ENCODE measurements around the gene WNT8A.
A peak's percentile ranks its signal among the peaks of the same experiment; 100 is the strongest.

The WNT8A gene

DNA sequence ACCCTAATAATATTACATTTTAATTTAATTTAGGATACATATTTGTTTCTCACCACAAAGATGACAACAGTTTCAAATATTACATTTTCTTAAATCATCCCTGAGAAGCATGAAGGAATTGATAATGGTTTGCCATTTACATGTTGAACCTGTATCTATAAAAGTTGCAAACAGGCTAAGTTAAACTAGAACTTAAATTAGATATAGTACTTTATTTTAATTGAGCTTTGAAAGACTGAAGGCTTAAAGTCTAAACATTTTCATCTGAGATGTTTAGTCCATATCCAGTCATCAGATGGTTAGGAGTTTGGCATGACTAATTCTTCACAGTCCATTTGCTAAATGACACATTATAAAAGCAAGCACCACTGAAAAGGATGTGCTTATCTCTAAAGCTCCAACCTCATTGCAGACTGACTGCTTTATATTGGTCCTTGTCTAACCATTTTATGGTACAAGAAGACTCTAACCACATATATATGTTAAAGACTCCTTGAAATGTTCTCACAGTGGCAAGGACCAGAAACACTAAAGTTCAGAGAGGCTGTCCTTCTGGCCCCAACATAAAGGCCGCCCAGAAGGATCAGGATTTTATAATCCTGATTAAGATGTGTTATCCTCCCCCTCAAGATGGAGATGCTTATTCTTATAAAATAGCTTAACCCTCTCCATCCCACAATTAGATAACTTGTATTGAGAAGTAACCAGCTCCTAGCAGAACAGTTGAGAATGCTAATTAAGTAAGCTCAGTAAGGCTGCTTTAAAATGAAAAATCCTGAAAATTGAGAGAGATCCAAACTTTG lies 25.8 kb downstream of the WNT8A start:
- ChIA-PET CTCF (interaction anchor here (0.5 to 2.6 kb wide), 13 partner anchors 8 to 331 kb away, joined by 3 to 16 read pairs (median 3); partner anchors contain the start of genes KDM3B and WNT8A), POLR2A (interaction anchor here (0.5 kb wide), 1 partner anchor 440 kb away, joined by 4 read pairs; no protein-coding TSS in a partner anchor)
- H3K9me3 ChIP-seq (ENCODE audit: control insufficient read depth, insufficient read depth, low read depth, low read length): no peaks in the 10 kb centered on the region
- H3K4me1 ChIP-seq (ENCODE audit: control insufficient read depth, insufficient read depth, low read length): peaks cover 22% of the 10 kb centered on the region
- peak overlapping the region; percentile 13; the same call in 1 of the 2 replicates for H3K27ac ChIP-seq (ENCODE audit: extremely low read depth, low read depth, low read length)
- H3K4me3 ChIP-seq (ENCODE audit: low read depth, low read length): no peak overlapping the region
- no peaks in the 10 kb centered on the region for H3K36me3 ChIP-seq (ENCODE audit: control insufficient read depth in 2 of 2, insufficient read depth in 1 of 2, low read length in 2 of 2)
- TF ChIP-seq ZNF600 (tag by site-specific recombination; IDR thresholded peaks at IDR 0.05) (peak; percentile 91), OVOL3 (tag by site-specific recombination; IDR thresholded peaks at IDR 0.05) (peak; percentile 45; the same call in 1 of the 2 replicates), SP2 (tag by site-specific recombination; IDR thresholded peaks at IDR 0.05) (0 out of 2 replicates have a peak, but pooled peaks have one; percentile 7), ZNF596 (tag by site-specific recombination; IDR thresholded peaks at IDR 0.05) (0 out of 2 replicates have a peak, but pooled peaks have one; percentile 7), SP7 (tag by site-specific recombination; IDR thresholded peaks at IDR 0.05) (peak; percentile 94), ZNF366 (tag by site-specific recombination; conservative IDR thresholded peaks at IDR 0.05) (peak; percentile 35; the same call in 1 of the 2 replicates), KLF10 (tag by site-specific recombination; IDR thresholded peaks at IDR 0.05) (peak; percentile 27; the same call in 1 of the 2 replicates), ZSCAN23 (tag by site-specific recombination; IDR thresholded peaks at IDR 0.05) (0 out of 2 replicates have a peak, but pooled peaks have one; percentile 68), ZNF629 (tag by site-specific recombination; IDR thresholded peaks at IDR 0.05) (peak; percentile 77), ZNF664 (tag by site-specific recombination; IDR thresholded peaks at IDR 0.05) (peak; percentile 99), ZNF670 (tag by site-specific recombination; IDR thresholded peaks at IDR 0.05; ENCODE audit: low read depth) (no peak), ZBTB7A (tag by site-specific recombination; IDR thresholded peaks at IDR 0.05; ENCODE audit: low read depth) (no peak), FEZF1 (tag by site-specific recombination; IDR thresholded peaks at IDR 0.05) (peak; percentile 84), TRIM28 (IDR thresholded peaks at IDR 0.05; ENCODE audit: borderline replicate concordance, low read length) (peak; percentile 96; the same call in 1 of the 2 replicates)
- TF ChIP-seq, protein P1, sequence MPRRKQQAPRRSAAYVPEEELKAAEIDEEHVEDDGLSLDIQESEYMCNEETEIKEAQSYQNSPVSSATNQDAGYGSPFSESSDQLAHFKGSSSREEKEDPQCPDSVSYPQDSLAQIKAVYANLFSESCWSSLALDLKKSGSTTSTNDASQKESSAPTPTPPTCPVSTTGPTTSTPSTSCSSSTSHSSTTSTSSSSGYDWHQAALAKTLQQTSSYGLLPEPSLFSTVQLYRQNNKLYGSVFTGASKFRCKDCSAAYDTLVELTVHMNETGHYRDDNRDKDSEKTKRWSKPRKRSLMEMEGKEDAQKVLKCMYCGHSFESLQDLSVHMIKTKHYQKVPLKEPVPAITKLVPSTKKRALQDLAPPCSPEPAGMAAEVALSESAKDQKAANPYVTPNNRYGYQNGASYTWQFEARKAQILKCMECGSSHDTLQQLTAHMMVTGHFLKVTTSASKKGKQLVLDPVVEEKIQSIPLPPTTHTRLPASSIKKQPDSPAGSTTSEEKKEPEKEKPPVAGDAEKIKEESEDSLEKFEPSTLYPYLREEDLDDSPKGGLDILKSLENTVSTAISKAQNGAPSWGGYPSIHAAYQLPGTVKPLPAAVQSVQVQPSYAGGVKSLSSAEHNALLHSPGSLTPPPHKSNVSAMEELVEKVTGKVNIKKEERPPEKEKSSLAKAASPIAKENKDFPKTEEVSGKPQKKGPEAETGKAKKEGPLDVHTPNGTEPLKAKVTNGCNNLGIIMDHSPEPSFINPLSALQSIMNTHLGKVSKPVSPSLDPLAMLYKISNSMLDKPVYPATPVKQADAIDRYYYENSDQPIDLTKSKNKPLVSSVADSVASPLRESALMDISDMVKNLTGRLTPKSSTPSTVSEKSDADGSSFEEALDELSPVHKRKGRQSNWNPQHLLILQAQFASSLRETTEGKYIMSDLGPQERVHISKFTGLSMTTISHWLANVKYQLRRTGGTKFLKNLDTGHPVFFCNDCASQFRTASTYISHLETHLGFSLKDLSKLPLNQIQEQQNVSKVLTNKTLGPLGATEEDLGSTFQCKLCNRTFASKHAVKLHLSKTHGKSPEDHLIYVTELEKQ (tag by site-specific recombination; IDR thresholded peaks at IDR 0.05; ENCODE audit: borderline replicate concordance): peak; percentile 86
- TF ChIP-seq, protein P2, sequence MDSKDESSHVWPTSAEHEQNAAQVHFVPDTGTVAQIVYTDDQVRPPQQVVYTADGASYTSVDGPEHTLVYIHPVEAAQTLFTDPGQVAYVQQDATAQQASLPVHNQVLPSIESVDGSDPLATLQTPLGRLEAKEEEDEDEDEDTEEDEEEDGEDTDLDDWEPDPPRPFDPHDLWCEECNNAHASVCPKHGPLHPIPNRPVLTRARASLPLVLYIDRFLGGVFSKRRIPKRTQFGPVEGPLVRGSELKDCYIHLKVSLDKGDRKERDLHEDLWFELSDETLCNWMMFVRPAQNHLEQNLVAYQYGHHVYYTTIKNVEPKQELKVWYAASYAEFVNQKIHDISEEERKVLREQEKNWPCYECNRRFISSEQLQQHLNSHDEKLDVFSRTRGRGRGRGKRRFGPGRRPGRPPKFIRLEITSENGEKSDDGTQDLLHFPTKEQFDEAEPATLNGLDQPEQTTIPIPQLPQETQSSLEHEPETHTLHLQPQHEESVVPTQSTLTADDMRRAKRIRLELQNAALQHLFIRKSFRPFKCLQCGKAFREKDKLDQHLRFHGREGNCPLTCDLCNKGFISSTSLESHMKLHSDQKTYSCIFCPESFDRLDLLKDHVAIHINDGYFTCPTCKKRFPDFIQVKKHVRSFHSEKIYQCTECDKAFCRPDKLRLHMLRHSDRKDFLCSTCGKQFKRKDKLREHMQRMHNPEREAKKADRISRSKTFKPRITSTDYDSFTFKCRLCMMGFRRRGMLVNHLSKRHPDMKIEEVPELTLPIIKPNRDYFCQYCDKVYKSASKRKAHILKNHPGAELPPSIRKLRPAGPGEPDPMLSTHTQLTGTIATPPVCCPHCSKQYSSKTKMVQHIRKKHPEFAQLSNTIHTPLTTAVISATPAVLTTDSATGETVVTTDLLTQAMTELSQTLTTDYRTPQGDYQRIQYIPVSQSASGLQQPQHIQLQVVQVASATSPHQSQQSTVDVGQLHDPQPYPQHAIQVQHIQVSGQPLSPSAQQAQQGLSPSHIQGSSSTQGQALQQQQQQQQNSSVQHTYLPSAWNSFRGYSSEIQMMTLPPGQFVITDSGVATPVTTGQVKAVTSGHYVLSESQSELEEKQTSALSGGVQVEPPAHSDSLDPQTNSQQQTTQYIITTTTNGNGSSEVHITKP (tag by site-specific recombination; IDR thresholded peaks at IDR 0.05): no peak
- TF ChIP-seq, protein P3, sequence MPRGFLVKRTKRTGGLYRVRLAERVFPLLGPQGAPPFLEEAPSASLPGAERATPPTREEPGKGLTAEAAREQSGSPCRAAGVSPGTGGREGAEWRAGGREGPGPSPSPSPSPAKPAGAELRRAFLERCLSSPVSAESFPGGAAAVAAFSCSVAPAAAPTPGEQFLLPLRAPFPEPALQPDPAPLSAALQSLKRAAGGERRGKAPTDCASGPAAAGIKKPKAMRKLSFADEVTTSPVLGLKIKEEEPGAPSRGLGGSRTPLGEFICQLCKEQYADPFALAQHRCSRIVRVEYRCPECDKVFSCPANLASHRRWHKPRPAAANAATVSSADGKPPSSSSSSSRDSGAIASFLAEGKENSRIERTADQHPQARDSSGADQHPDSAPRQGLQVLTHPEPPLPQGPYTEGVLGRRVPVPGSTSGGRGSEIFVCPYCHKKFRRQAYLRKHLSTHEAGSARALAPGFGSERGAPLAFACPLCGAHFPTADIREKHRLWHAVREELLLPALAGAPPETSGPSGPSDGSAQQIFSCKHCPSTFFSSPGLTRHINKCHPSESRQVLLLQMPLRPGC (tag by site-specific recombination; IDR thresholded peaks at IDR 0.05): peak; percentile 85
- TF ChIP-seq, protein P4, sequence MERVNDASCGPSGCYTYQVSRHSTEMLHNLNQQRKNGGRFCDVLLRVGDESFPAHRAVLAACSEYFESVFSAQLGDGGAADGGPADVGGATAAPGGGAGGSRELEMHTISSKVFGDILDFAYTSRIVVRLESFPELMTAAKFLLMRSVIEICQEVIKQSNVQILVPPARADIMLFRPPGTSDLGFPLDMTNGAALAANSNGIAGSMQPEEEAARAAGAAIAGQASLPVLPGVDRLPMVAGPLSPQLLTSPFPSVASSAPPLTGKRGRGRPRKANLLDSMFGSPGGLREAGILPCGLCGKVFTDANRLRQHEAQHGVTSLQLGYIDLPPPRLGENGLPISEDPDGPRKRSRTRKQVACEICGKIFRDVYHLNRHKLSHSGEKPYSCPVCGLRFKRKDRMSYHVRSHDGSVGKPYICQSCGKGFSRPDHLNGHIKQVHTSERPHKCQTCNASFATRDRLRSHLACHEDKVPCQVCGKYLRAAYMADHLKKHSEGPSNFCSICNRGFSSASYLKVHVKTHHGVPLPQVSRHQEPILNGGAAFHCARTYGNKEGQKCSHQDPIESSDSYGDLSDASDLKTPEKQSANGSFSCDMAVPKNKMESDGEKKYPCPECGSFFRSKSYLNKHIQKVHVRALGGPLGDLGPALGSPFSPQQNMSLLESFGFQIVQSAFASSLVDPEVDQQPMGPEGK (tag by site-specific recombination; IDR thresholded peaks at IDR 0.05): no peak
- TF ChIP-seq, protein P5, sequence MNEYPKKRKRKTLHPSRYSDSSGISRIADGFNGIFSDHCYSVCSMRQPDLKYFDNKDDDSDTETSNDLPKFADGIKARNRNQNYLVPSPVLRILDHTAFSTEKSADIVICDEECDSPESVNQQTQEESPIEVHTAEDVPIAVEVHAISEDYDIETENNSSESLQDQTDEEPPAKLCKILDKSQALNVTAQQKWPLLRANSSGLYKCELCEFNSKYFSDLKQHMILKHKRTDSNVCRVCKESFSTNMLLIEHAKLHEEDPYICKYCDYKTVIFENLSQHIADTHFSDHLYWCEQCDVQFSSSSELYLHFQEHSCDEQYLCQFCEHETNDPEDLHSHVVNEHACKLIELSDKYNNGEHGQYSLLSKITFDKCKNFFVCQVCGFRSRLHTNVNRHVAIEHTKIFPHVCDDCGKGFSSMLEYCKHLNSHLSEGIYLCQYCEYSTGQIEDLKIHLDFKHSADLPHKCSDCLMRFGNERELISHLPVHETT (tag by site-specific recombination; IDR thresholded peaks at IDR 0.05): peak; percentile 57; the same call in 1 of the 2 replicates
- TF ChIP-seq, protein P6, sequence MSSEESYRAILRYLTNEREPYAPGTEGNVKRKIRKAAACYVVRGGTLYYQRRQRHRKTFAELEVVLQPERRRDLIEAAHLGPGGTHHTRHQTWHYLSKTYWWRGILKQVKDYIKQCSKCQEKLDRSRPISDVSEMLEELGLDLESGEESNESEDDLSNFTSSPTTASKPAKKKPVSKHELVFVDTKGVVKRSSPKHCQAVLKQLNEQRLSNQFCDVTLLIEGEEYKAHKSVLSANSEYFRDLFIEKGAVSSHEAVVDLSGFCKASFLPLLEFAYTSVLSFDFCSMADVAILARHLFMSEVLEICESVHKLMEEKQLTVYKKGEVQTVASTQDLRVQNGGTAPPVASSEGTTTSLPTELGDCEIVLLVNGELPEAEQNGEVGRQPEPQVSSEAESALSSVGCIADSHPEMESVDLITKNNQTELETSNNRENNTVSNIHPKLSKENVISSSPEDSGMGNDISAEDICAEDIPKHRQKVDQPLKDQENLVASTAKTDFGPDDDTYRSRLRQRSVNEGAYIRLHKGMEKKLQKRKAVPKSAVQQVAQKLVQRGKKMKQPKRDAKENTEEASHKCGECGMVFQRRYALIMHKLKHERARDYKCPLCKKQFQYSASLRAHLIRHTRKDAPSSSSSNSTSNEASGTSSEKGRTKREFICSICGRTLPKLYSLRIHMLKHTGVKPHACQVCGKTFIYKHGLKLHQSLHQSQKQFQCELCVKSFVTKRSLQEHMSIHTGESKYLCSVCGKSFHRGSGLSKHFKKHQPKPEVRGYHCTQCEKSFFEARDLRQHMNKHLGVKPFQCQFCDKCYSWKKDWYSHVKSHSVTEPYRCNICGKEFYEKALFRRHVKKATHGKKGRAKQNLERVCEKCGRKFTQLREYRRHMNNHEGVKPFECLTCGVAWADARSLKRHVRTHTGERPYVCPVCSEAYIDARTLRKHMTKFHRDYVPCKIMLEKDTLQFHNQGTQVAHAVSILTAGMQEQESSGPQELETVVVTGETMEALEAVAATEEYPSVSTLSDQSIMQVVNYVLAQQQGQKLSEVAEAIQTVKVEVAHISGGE (tag by site-specific recombination; conservative IDR thresholded peaks at IDR 0.05; ENCODE audit: low read depth): no peak
